ENCODE data around the gene STAT5A. TPM values are rescaled to one million over a fixed set of nuclear protein-coding genes. Genes with fewer than 3 reads are reported as not detected.

The STAT5A gene
- total RNA-seq, 1 donor from 2014 or later: 0.77 TPM

- Histone ChIP-seq H3K27me3 (ENCODE audit: insufficient read depth, low read length) (no peaks in the 10 kb centered on the region), H3K4me2 (ENCODE audit: low read length) (no peak overlapping the region), H3K27ac (ENCODE audit: low read depth, low read length) (no peak overlapping the region), H3K9me3 (ENCODE audit: insufficient read depth, low read depth, low read length) (no peaks in the 10 kb centered on the region), H3K9ac (ENCODE audit: low read length) (no peak overlapping the region), H4K20me1 (ENCODE audit: insufficient read depth, low read length) (no peaks in the 10 kb centered on the region), H3K79me2 (ENCODE audit: insufficient read depth, low read length) (no peaks in the 10 kb centered on the region), H3K4me3 (ENCODE audit: insufficient read depth, low read depth, low read length) (no peak overlapping the region), H3K4me1 (ENCODE audit: insufficient read depth, low read length) (no peaks in the 10 kb centered on the region), H2AFZ (ENCODE audit: low read depth, low read length) (no peak overlapping the region), H3K36me3 (ENCODE audit: insufficient read depth, low read length) (no peaks in the 10 kb centered on the region)
- H3K4me3 Mint-ChIP-seq (ENCODE audit: unreplicated experiment): no peak overlapping the region
- H3K27ac Mint-ChIP-seq (ENCODE audit: unreplicated experiment): no peak overlapping the region
- H3K4me1 Mint-ChIP-seq (ENCODE audit: low read depth, unreplicated experiment): peaks cover 4% of the 10 kb centered on the region
- FAIRE-seq: no peak
- H3K27me3 Mint-ChIP-seq (ENCODE audit: low read depth, unreplicated experiment): peaks cover 16% of the 10 kb centered on the region
- no peak for DNase-seq (ENCODE audit: low read depth)
- H3K36me3 Mint-ChIP-seq (ENCODE audit: low read depth, unreplicated experiment): peaks cover 11% of the 10 kb centered on the region
- TF ChIP-seq CTCF (IDR thresholded peaks at IDR 0.05; ENCODE audit: insufficient read depth, low read depth, low read length): no peak
- no peak for TF ChIP-seq EZH2 (IDR thresholded peaks at IDR 0.05; ENCODE audit: insufficient read depth, low read length)
- peaks cover 8% of the 10 kb centered on the region for H3K9me3 Mint-ChIP-seq (ENCODE audit: unreplicated experiment)
Measured at GRCh38 chr17:42306385-42306667, 18.0 kb downstream of the STAT5A start.

DNA sequence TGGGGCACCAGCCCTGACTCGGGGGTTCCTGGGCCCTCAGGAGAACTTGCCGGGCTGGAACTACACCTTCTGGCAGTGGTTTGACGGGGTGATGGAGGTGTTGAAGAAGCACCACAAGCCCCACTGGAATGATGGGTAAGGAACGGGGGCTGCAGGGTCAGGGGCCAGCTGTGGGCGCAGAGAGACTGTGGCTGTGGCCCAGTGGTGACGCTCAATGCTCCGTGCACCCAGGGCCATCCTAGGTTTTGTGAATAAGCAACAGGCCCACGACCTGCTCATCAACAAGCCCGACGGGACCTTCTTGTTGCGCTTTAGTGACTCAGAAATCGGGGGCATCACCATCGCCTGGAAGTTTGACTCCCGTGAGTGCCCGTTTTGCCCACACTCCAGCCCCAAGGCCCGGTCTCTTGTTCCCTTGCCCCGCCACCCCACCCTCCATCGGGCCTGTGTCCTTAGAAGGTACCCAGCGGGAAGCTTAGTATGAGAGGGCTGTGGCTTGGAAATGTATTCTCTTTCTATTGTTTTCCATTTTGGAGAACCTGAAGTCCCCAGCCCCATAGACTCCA is 19.1 kb downstream of the STAT5A start:
- Histone ChIP-seq H3K9ac (ENCODE audit: low read length) (no peak overlapping the region), H3K4me2 (ENCODE audit: low read length) (no peak overlapping the region), H3K27ac (ENCODE audit: low read depth, low read length) (no peak overlapping the region), H3K36me3 (ENCODE audit: insufficient read depth, low read length) (no peaks in the 10 kb centered on the region), H3K9me3 (ENCODE audit: insufficient read depth, low read depth, low read length) (no peaks in the 10 kb centered on the region), H3K79me2 (ENCODE audit: insufficient read depth, low read length) (no peaks in the 10 kb centered on the region), H4K20me1 (ENCODE audit: insufficient read depth, low read length) (peaks cover 7% of the 10 kb centered on the region), H3K4me3 (ENCODE audit: insufficient read depth, low read depth, low read length) (no peak overlapping the region), H3K27me3 (ENCODE audit: insufficient read depth, low read length) (no peaks in the 10 kb centered on the region), H3K4me1 (ENCODE audit: insufficient read depth, low read length) (peaks cover 6% of the 10 kb centered on the region), H2AFZ (ENCODE audit: low read depth, low read length) (no peak overlapping the region)
- H3K27me3 Mint-ChIP-seq (ENCODE audit: low read depth, unreplicated experiment): peaks cover 6% of the 10 kb centered on the region
- H3K4me1 Mint-ChIP-seq (ENCODE audit: low read depth, unreplicated experiment): peaks cover 9% of the 10 kb centered on the region
- TF ChIP-seq EZH2 (IDR thresholded peaks at IDR 0.05; ENCODE audit: insufficient read depth, low read length) (no peak), CTCF (IDR thresholded peaks at IDR 0.05; ENCODE audit: insufficient read depth, low read depth, low read length) (no peak)
- no peak overlapping the region for H3K27ac Mint-ChIP-seq (ENCODE audit: unreplicated experiment)
- FAIRE-seq (no peak), DNase-seq (ENCODE audit: low read depth) (no peak)
- no peak overlapping the region for H3K4me3 Mint-ChIP-seq (ENCODE audit: unreplicated experiment)
- H3K36me3 Mint-ChIP-seq (ENCODE audit: low read depth, unreplicated experiment): peaks cover 12% of the 10 kb centered on the region
- peaks cover 5% of the 10 kb centered on the region for H3K9me3 Mint-ChIP-seq (ENCODE audit: unreplicated experiment)

DNA sequence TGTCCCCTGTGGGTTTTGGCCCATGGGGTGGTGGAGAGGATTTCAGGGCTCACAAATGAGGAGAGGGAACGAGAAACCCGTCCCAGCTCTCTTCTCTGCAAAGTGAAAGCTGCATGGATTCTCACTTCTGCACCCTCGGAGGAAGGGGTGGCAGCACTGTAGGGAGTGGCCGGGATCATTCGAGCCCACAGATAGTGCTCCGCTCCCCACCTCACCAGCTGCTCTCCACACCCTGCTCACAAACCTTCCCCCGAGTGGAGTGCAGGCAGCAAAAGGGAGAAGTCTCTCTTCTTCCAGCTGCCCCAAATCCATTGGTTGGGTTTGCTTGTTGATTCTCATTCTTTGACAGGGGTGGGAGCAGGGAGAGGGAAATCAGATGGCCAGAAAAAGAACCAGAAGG is 20.1 kb downstream of the STAT5A start:
- no peak overlapping the region for H3K4me3 Mint-ChIP-seq (ENCODE audit: unreplicated experiment)
- H3K9me3 ChIP-seq (ENCODE audit: insufficient read depth, low read depth, low read length): no peaks in the 10 kb centered on the region
- H3K36me3 ChIP-seq (ENCODE audit: insufficient read depth, low read length): no peaks in the 10 kb centered on the region
- peaks cover 6% of the 10 kb centered on the region for H3K4me1 ChIP-seq (ENCODE audit: insufficient read depth, low read length)
- peaks cover 12% of the 10 kb centered on the region for H3K36me3 Mint-ChIP-seq (ENCODE audit: low read depth, unreplicated experiment)
- no peak overlapping the region for H3K4me3 ChIP-seq (ENCODE audit: insufficient read depth, low read depth, low read length)
- H3K4me2 ChIP-seq (ENCODE audit: low read length): no peak overlapping the region
- peaks cover 4% of the 10 kb centered on the region for H3K27me3 Mint-ChIP-seq (ENCODE audit: low read depth, unreplicated experiment)
- H3K27ac ChIP-seq (ENCODE audit: low read depth, low read length): no peak overlapping the region
- no peaks in the 10 kb centered on the region for H3K27me3 ChIP-seq (ENCODE audit: insufficient read depth, low read length)
- H3K9ac ChIP-seq (ENCODE audit: low read length): no peak overlapping the region
- FAIRE-seq (no peak), DNase-seq (ENCODE audit: low read depth) (no peak)
- peaks cover 9% of the 10 kb centered on the region for H3K4me1 Mint-ChIP-seq (ENCODE audit: low read depth, unreplicated experiment)
- no peak for TF ChIP-seq CTCF (IDR thresholded peaks at IDR 0.05; ENCODE audit: insufficient read depth, low read depth, low read length)
- TF ChIP-seq EZH2 (IDR thresholded peaks at IDR 0.05; ENCODE audit: insufficient read depth, low read length): no peak
- no peak overlapping the region for H2AFZ ChIP-seq (ENCODE audit: low read depth, low read length)
- peaks cover 7% of the 10 kb centered on the region for H4K20me1 ChIP-seq (ENCODE audit: insufficient read depth, low read length)
- H3K79me2 ChIP-seq (ENCODE audit: insufficient read depth, low read length): no peaks in the 10 kb centered on the region
- H3K27ac Mint-ChIP-seq (ENCODE audit: unreplicated experiment): no peak overlapping the region
- H3K9me3 Mint-ChIP-seq (ENCODE audit: unreplicated experiment): peaks cover 3% of the 10 kb centered on the region

Measured in astrocyte (in vitro differentiated cells and primary cell).